CD4-positive, alpha-beta T cell treated with Interleukin-4 for 1 hour (primary cell): Measurements from ENCODE around the gene ZP4.

Source experiments
- DNase-seq, 2 donors: peaks; one replicate each; pipeline ENCODE4 v3.0.0-alpha.2; 2020 to 2022

ZP4 gene

GRCh38 chr1:237890822-237891221 is at the start of gene ZP4:
Gene ZP4 (minus strand): TSS chr1:237890922. CDS start chr1:237890635, 287 bp downstream.
- no peak for DNase-seq

GRCh38 chr1:237938553-237938952 is 47.8 kb upstream of the ZP4 start:
- DNase-seq: no peak

GRCh38 chr1:237938068-237938467 is 47.3 kb upstream of the ZP4 start:
- no peak for DNase-seq

GRCh38 chr1:237932816-237933215 is 42.1 kb upstream of the ZP4 start:
- no peak for DNase-seq

- DNase-seq: no peak
Measured at GRCh38 chr1:237931581-237931980, 40.9 kb upstream of the ZP4 start.

GRCh38 chr1:237927198-237927597 is 36.5 kb upstream of the ZP4 start:
- no peak for DNase-seq

- no peak for DNase-seq
Measured at GRCh38 chr1:237921306-237921705, 30.6 kb upstream of the ZP4 start.

GRCh38 chr1:237913345-237913744 is 22.6 kb upstream of the ZP4 start:
- no peak for DNase-seq

- no peak for DNase-seq
Measured at GRCh38 chr1:237911911-237912310, 21.2 kb upstream of the ZP4 start.

GRCh38 chr1:237910834-237911233 is 20.1 kb upstream of the ZP4 start:
- no peak for DNase-seq

GRCh38 chr1:237903961-237904360 is 13.2 kb upstream of the ZP4 start:
- DNase-seq: no peak

- DNase-seq: no peak
Measured at GRCh38 chr1:237902960-237903743, 12.4 kb upstream of the ZP4 start.

- DNase-seq: no peak
Measured at GRCh38 chr1:237901299-237901934, 10.7 kb upstream of the ZP4 start.

- DNase-seq: no peak
Measured at GRCh38 chr1:237895630-237896029, 4.9 kb upstream of the ZP4 start.

- DNase-seq: no peak
Measured at GRCh38 chr1:237894131-237894530, 3.4 kb upstream of the ZP4 start.

GRCh38 chr1:237891979-237892378 is 1.3 kb upstream of the ZP4 start:
- no peak for DNase-seq

- no peak for DNase-seq
Measured at GRCh38 chr1:237891266-237891665, 544 bp upstream of the ZP4 start.

GRCh38 chr1:237890416-237890815 is 306 bp downstream of the ZP4 start:
- no peak for DNase-seq

GRCh38 chr1:237888143-237888542 is 2.6 kb downstream of the ZP4 start:
- no peak for DNase-seq

GRCh38 chr1:237887542-237887941 is 3.2 kb downstream of the ZP4 start:
- DNase-seq: no peak

- DNase-seq: no peak
Measured at GRCh38 chr1:237884237-237884636, 6.5 kb downstream of the ZP4 start.

GRCh38 chr1:237879195-237879594 is 11.5 kb downstream of the ZP4 start:
- DNase-seq: no peak

GRCh38 chr1:237878406-237878805 is 12.3 kb downstream of the ZP4 start:
- DNase-seq: no peak

- DNase-seq: no peak
Measured at GRCh38 chr1:237877631-237878030, 13.1 kb downstream of the ZP4 start.

GRCh38 chr1:237875291-237875690 is 15.4 kb downstream of the ZP4 start:
- no peak for DNase-seq
